ENCODE data around the gene SNX27.
"Not testable (repeated sequence)": the region's sequence is repeated elsewhere in the genome, so short reads cannot be mapped to it uniquely, and the experiment has no call there.

SNX27 gene

DNA sequence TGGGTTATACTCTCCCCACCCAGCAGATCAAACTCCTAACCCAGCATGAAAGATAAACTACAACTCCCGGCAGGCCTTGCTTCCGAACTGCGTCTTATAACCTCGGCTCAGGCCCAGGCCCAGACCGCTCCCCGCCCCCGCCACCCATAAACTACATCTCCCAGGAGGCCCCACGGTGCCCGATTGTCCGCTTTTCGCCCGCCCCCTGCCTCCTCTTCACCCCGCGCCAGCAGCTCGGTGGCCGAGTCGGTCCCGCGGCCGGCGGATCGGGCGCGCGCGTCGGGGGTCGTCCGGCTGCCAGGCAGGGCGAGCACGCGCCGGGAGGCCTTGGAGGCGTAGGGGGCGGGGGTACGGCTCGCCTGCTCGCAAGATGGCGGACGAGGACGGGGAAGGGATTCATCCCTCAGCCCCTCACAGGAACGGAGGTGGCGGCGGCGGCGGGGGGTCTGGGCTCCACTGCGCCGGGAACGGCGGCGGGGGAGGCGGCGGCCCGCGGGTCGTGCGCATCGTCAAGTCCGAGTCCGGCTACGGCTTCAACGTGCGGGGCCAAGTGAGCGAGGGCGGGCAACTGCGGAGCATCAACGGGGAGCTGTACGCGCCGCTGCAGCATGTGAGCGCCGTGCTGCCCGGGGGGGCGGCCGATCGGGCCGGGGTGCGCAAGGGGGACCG lies at the start of gene SNX27:
Gene SNX27 (plus strand): TSS at position 219 of the 669 bp plus-strand sequence. CDS start 152 bp downstream, at position 371.
- DNase-seq (ENCODE audit: low read depth in 2 of 2) = peak; percentile 75 to 81

DNA sequence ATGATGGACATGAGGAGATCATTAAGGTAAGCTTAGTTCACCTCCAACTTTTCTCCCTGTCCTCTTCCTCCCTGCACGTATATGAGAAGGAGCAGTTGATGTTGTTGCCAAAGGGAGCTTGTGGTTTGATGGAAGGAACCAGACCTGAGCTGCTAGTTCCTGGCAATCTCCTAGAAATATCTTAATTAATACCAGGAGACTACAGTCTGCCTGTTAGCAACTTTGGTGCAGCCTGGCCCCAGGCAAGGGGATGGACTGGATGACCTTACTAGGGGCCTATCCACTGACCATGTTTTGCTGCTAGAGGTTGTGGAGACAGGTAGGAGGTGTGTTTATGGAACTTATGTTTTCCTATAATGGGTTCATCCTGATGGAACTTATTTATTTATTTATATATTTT lies 49.2 kb upstream of the SNX27 start:
- DNase-seq (ENCODE audit: low read depth in 2 of 2) = no peak

- DNase-seq (ENCODE audit: low read depth in 2 of 2) = no peak
These were observed 48.5 kb upstream of the SNX27 start for GRCh38 chr1:151563376-151563775.

GRCh38 chr1:151565502-151566189 lies 46.2 kb upstream of the SNX27 start:
- DNase-seq (ENCODE audit: low read depth in 2 of 2) = no peak

DNA sequence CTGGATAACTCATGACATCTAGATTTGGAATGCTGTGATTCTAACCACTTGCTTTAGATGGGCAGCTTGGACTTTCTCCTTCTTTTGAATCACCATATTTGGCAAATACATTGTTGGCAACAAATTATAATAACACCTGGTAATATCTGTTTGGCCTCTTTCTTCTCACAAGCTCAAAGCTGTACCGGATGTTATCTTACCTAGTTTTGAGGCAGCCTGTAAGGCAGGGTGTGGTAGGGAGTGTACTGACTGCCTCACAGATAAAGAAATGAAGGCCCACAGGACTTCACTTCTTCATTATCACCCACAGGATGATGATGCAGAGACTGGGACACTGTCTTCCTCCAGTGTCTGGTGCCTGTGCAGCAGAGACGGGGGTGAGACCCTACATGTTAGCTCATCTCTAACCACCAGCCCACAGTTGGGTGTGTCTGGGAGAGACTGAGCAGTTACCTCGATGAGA lies 43.2 kb upstream of the SNX27 start:
- no peak for DNase-seq (ENCODE audit: low read depth in 2 of 2)

DNA sequence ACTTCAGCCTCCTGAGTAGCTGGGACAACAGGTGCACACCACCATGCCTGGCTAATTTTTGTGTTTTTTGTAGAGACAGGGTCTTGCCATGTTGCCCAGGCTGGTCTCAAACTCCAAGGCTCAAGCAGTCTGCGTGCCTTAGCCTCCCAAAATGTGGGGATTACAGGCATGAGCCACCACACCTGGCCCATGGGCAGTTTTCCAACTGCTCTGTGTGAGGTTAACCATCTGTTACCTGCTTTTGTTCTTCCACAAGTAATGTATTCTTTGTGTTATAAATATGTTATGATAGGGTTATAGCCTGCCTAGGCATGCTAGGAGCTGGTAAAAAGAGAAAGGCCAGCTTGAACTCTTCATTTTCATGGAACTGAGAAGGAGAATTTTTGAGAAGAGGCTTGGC lies 41.0 kb upstream of the SNX27 start:
- DNase-seq (ENCODE audit: low read depth in 2 of 2) = no peak

DNA sequence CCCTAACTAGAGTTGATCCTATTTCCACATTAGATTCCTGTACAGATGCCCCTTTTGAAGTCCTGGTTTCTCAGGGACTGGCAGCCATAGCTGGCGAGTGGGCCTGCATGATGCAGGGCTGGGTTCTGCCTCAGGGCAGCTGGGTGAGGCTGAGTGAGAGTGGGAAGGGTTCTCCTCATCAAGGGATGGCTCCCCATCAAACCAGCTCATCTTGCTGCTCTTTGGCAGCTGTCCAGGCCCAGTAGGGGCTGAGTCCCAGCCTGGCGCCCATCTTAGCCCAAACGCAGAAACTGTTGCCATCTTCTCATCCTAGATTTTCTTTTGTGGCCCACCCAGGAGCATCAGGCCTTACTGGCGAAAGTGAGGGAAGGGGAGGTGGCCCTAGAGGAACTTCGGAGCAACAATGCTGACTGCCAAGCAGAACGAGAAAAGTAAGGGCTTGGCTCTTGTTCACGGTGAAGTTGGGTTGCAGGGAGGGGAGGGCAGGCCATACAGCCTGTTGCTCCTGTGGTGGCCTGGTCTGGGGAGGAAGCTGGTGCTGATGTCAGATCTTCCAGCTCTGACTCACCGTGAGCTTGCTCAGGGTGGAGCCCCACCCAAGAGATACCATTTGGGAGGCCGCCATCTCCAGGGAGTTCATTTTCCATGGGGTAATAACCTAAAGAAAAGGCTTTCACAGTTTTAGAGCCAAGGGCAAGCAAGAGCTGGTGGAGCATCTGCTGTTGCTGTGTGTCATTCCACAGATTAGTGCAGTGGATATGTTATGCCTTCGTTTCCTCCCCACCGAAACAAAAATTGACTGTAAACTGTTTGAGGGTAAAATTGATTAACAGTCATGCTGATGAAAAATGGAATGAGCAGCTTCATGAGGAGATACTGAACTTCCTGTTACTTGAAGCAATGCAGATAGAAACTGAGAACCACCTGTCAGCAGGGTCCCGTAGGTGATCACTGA lies 37.0 kb upstream of the SNX27 start:
- no peak for DNase-seq (ENCODE audit: low read depth in 2 of 2)

DNA sequence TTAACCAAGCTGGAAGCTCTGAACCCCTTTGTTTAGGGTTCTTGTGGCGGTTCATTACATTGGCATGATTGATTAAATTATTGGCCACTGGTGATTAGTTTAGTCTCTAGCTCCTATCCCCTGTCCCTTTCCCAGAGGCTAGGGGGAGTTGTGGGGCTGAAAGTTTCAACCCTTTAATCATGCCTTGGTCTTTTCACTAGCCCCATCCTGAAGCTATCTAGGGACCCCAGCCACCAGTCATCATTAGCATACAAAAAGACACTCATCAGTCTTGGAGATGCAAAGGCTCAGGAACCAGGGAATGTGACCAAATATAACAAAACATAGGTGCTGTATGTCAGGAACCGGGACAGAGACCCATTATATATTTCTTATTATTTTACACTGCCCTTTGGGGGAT lies 34.7 kb upstream of the SNX27 start:
- no peak for DNase-seq (ENCODE audit: low read depth in 2 of 2)

DNA sequence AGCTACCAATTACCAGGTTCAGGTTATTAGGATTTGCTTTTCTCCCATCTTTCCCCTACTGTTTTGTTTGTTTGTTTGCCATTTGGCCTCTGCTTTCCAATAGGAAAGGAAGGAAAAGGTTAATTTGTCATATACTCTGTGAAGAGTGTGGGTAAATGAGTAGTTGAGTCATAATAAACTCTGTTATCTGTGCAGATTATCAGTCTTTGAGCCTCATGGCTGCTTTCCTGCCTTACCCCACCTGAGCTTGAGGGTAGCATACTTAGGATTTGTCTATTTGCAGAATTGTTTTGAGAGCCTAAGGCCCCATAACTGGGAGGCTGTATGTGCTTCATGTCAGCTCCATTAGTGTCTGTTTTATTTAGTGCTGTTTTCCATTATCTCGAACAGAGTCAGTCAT lies 32.9 kb upstream of the SNX27 start:
- DNase-seq (ENCODE audit: low read depth in 2 of 2) = no peak

GRCh38 chr1:151579436-151580225 lies 32.2 kb upstream of the SNX27 start:
- DNase-seq (ENCODE audit: low read depth in 2 of 2) = no peak

DNA sequence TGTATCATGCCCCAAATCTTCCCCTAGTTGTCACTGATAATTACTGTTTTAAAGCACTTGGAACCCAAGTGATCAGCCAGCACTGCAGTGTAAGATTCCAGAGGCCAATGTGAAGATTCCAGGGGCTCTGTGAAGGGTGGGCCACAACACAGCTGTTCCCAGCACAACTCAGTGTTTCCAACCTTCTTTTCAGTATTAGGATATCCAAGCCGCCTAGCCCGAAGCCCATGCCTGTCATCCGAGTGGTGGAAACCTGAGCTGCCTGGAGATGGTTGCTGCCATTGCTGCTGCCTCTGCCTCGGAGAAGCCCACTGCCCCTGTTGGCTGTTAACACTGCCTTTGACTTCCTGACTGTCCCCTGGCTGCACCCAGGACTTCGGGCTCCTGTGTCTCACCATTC lies 30.4 kb upstream of the SNX27 start:
- no peak for DNase-seq (ENCODE audit: low read depth in 2 of 2)

DNA sequence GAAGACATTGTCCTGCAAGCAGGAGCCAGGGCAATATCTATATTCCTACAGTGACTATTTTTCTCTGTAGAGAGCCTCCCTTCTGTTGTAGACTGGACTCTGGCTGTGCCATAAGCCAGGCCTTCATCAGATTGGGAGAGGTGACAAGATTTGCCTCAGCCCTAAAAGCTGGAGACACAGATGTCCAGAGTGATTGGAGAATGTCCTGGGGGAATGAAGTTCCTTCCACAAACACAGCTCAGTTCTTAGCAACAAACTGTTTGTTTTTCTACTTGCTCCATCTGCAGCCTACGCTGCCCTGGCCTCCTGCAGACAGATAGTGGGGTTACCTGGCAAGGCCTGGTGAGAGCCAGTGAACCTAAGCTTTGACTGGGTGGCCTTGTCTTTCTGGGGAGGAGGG lies 29.9 kb upstream of the SNX27 start:
- DNase-seq (ENCODE audit: low read depth in 2 of 2) = no peak

DNA sequence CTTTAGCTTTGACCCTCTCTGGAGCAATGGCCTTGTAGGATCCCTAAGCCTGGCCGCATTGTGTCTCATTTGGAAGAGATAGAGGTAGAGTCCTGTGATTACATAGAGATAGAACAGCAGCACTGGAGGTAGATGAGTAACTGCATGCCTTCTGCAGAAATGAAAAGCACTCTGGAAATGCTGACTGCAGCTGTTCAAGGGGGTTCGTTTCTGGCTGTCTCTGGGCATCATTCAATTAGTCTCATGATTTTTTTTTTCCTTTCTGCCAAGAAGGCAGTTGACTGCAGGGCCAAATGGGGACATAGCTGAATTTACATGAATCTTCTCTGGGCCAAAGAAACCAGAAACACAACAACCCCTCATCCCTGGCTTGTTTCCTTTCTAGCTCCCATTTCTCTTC lies 28.1 kb upstream of the SNX27 start:
- no peak for DNase-seq (ENCODE audit: low read depth in 2 of 2)

DNA sequence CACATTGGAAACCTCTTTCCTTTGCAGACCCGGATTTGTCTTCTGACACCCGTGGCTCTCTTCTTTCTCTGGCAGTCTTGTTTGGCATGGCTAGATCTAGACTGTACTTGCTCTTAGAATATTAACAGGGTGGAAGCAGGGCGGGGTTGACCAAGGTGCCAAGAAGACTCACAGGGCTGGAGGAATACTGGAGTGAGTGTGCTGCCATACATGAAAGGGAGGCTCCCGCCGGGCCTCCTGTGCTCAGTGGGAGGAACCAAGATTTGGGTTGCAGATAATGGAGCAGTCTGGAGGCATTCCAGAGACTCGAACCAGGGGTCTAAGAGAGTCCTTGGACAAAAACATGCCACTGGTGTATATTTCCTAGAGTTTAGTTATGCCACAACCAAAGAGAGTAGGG lies 27.6 kb upstream of the SNX27 start:
- DNase-seq (ENCODE audit: low read depth in 2 of 2) = no peak

DNA sequence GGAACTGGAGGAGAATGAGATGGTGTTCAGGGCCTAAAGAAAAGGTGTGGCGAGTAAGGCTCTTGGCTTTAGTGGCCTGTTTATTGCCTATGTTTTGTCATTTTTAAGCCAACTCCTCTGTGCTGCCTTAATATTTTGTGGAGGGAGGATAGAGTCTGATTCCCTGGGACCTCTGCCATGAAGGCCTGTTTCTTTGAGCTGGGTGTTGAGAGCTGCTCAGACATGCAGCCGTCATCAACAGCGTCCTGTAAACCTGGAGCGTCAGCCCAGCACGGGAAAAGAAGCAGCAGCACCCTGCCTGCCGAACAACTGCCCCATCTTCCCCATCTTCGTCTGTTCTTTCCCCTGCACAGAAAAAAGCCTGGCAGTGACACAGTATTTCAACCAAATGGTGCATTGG lies 27.1 kb upstream of the SNX27 start:
- DNase-seq (ENCODE audit: low read depth in 2 of 2) = no peak

GRCh38 chr1:151585622-151586021 lies 26.2 kb upstream of the SNX27 start:
- DNase-seq (ENCODE audit: low read depth in 2 of 2) = no peak

DNA sequence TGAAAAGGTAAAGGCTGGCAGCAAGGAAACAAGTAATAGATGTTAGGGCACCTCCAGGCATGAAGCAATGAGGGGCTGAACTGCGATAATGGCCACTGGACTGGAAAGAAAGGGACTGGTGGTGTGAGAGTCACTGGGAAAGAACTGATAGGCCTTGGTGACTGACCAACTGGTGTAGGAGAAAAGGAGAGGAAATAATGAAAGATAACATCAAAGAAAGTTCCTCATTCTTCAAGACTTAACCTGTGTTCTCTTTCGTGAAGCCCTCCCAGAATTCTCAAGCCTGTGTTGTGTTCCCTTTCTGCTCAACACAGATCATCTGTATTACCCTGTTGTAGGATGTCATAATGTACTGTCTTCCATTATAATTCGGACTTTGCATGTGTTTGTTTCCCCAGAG lies 20.9 kb upstream of the SNX27 start:
- DNase-seq (ENCODE audit: low read depth in 2 of 2) = no peak

- no peak for DNase-seq (ENCODE audit: low read depth in 2 of 2)
These were observed 18.1 kb upstream of the SNX27 start for GRCh38 chr1:151593730-151594129.

GRCh38 chr1:151594143-151594625 lies 17.7 kb upstream of the SNX27 start:
- DNase-seq (ENCODE audit: low read depth in 2 of 2) = peak; percentile 75 to 78

- DNase-seq (ENCODE audit: low read depth in 2 of 2) = no peak
These were observed 15.5 kb upstream of the SNX27 start for GRCh38 chr1:151596166-151596953.

- not testable (repeated sequence) for DNase-seq (ENCODE audit: low read depth in 2 of 2)
These were observed 9.3 kb upstream of the SNX27 start for GRCh38 chr1:151602550-151602949.
